ENCODE data around the gene FAP.

GRCh38 chr2:162257425-162257824, 14.2 kb upstream of the FAP start:
- TF ChIP-seq POLR2A (IDR thresholded peaks at IDR 0.05) (no peak), CTCF (IDR thresholded peaks at IDR 0.05) (no peak)

Measured in testis (tissue), 2 donors.